Liver (tissue), 9 donors: Measurements from ENCODE around the gene CACFD1. TPM values are rescaled to one million over a fixed set of nuclear protein-coding genes. Genes with fewer than 3 reads are reported as not detected.

Source experiments
- DNase-seq: peaks from one replicate; pipeline ENCODE4 v3.0.0-alpha.2; 2017; ENCODE audit warnings: low spot score
- H3K27ac ChIP-seq, 2 donors: one replicate each; pipeline ENCODE4 v1.7.0; 2013; ENCODE audit warnings: inconsistent platforms in 2 of 2, low read length in 2 of 2, control low read depth in 1 of 2, low read depth in 1 of 2, mild to moderate bottlenecking in 1 of 2
- H3K27me3 ChIP-seq, 4 donors: one replicate each; pipeline versions ENCODE4 v1.6.1 to v1.7.0; 2013; ENCODE audit warnings: low read length in 3 of 4, inconsistent platforms in 1 of 4, mild to moderate bottlenecking in 1 of 4, moderate library complexity in 1 of 4; ENCODE audit not compliant: control insufficient read depth in 4 of 4, insufficient read depth in 4 of 4
- H3K36me3 ChIP-seq, 4 donors: one replicate each; pipeline versions ENCODE4 v1.6.1 to v1.7.0; 2013; ENCODE audit warnings: low read length in 3 of 4, mild to moderate bottlenecking in 3 of 4, low read depth in 1 of 4, moderate library complexity in 1 of 4; ENCODE audit not compliant: control insufficient read depth in 4 of 4, insufficient read depth in 3 of 4
- H3K4me1 ChIP-seq, 4 donors: one replicate each; pipeline versions ENCODE4 v1.6.1 to v1.7.0; 2013; ENCODE audit warnings: low read length in 3 of 4, mild to moderate bottlenecking in 3 of 4, moderate library complexity in 1 of 4; ENCODE audit not compliant: control insufficient read depth in 4 of 4, insufficient read depth in 4 of 4
- H3K4me3 ChIP-seq, 3 donors: one replicate each; pipeline versions ENCODE4 v1.6.1 to v1.7.0; 2013; ENCODE audit warnings: low read length in 3 of 3, control low read depth in 1 of 3, low read depth in 1 of 3, mild to moderate bottlenecking in 1 of 3
- H3K9ac ChIP-seq, 2 donors: one replicate each; pipeline ENCODE4 v1.7.0; 2013; ENCODE audit warnings: low read length in 2 of 2, mild to moderate bottlenecking in 2 of 2, moderate library complexity in 2 of 2, control low read depth in 1 of 2, low read depth in 1 of 2
- H3K9me3 ChIP-seq, 4 donors: one replicate each; pipeline versions ENCODE4 v1.6.1 to v1.7.0; 2013; ENCODE audit warnings: low read length in 3 of 4; ENCODE audit not compliant: control insufficient read depth in 4 of 4
- EGR1 ChIP-seq, 2 donors: IDR thresholded peaks; 2 replicates each; pipeline ENCODE4 v1.6.1; 2016 to 2018; ENCODE audit warnings: antibody characterized with exemption in 2 of 2, low read depth in 2 of 2
- FOXA1 ChIP-seq: IDR thresholded peaks from 2 replicates; pipeline ENCODE4 v1.6.1; 2016; ENCODE audit warnings: antibody characterized with exemption
- GABPA ChIP-seq, 2 donors: IDR thresholded peaks in 1 of 2; conservative IDR thresholded peaks in 1 of 2; 2 replicates each; pipeline ENCODE4 v1.6.1; 2016; ENCODE audit warnings: antibody characterized with exemption in 2 of 2, mild to moderate bottlenecking in 1 of 2, moderate library complexity in 1 of 2
- HNF4A ChIP-seq, 2 donors: conservative IDR thresholded peaks; 2 replicates each; pipeline ENCODE4 v1.6.1; 2016; ENCODE audit warnings: antibody characterized with exemption in 2 of 2, mild to moderate bottlenecking in 2 of 2
- HNF4G ChIP-seq: IDR thresholded peaks from 2 replicates; pipeline ENCODE4 v1.6.1; 2016; ENCODE audit warnings: antibody characterized with exemption
- JUND ChIP-seq, 2 donors: IDR thresholded peaks; 2 replicates each; pipeline ENCODE4 v1.6.1; 2016; ENCODE audit warnings: antibody characterized with exemption in 2 of 2
- NR2F2 ChIP-seq: IDR thresholded peaks from 2 replicates; pipeline ENCODE4 v1.6.1; 2016; ENCODE audit warnings: antibody characterized with exemption
- RAD21 ChIP-seq, 2 donors: IDR thresholded peaks; 2 replicates each; pipeline ENCODE4 v1.6.1; 2016; ENCODE audit warnings: antibody characterized with exemption in 2 of 2, mild to moderate bottlenecking in 2 of 2
- RXRA ChIP-seq, 2 donors: IDR thresholded peaks; 2 replicates each; pipeline ENCODE4 v1.6.1; 2017 to 2018; ENCODE audit warnings: antibody characterized with exemption in 2 of 2, mild to moderate bottlenecking in 1 of 2
- TAF1 ChIP-seq: conservative IDR thresholded peaks from 2 replicates; pipeline ENCODE4 v1.6.1; 2016; ENCODE audit warnings: antibody characterized with exemption, mild to moderate bottlenecking
- YY1 ChIP-seq: IDR thresholded peaks from 2 replicates; pipeline ENCODE4 v1.6.1; 2016; ENCODE audit warnings: antibody characterized with exemption, mild to moderate bottlenecking
- WGBS: extraction: QIAGEN DNeasy Blood & Tissue Kit; methylation state at CpG from one replicate; pipeline ENCODE4 v1.1.7; 2013; 5-methylcytosine and 5-hydroxymethylcytosine counted together
- polyA plus RNA-seq, 2 donors: library from polyadenylated mRNA; stranded (reverse) in 1 of 2; unstranded in 1 of 2; fragments of 200-250 nt in 1 of 2; fragments of >200 nt in 1 of 2; fragmentation: Nextera tagmentation in 1 of 2; extraction: Ambion mirVana in 1 of 2; gene quantifications; one replicate each; pipeline versions ENCODE4 v1.2.1 to v1.2.3, GENCODE V29; 2013 to 2015
- total RNA-seq, 2 donors: library from RNA; depleted of rRNA; stranded (reverse); fragments of >200 nt; gene quantifications; one replicate each; pipeline ENCODE4 v1.2.3, GENCODE V29; 2014
- TF ChIP-seq, protein P1 (sequence below): fragments of 150-350 bp; IDR thresholded peaks from 2 replicates; pipeline ENCODE4 v1.5.1; 2017; ENCODE audit warnings: improper control_type of control experiment, low read depth, low read length; ENCODE audit not compliant: missing input control
- TF ChIP-seq, protein P2 (sequence below): IDR thresholded peaks from 2 replicates; pipeline ENCODE4 v1.6.1; 2016; ENCODE audit warnings: antibody characterized with exemption
- TF ChIP-seq, protein P3 (sequence below): IDR thresholded peaks from 2 replicates; pipeline ENCODE4 v1.6.1; 2016; ENCODE audit warnings: antibody characterized with exemption
- TF ChIP-seq, protein P4 (sequence below): IDR thresholded peaks from 2 replicates; pipeline ENCODE4 v1.6.1; 2016; ENCODE audit warnings: antibody characterized with exemption
- TF ChIP-seq, protein P5 (sequence below): IDR thresholded peaks from 2 replicates; pipeline ENCODE4 v1.6.1; 2016; ENCODE audit warnings: antibody characterized with exemption, mild to moderate bottlenecking
- donor health status: healthy.
- donor health status: healthy.
- donor health status: healthy.
- donor health status: healthy.
- donor health status: healthy.

The CACFD1 gene
- total and polyA plus RNA-seq, 4 donors, result 10.1 to 34.5 (median 26.4) TPM

DNA sequence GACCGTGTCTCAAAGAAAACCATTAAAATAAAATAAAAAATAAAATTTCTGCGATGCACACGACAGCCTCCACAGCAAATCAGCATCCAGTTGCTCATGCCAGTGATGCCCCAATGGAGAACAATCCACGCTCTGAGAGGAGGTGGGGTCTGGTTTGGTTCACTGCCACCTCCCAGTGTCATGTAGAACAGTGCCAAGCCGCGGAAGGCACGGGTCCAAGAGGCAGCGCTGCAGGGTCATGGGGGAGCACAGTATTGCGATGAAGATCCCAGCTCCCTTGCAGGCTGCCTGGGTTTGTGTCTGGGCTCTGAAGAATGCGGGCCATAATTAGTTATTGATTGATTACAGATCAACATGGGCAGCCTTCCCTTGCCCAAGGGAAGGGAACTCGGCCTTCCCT, 6.1 kb upstream of the CACFD1 start:
- H3K4me1 ChIP-seq, result peaks cover 3 to 8% (median 5%) of the 10 kb centered on the region in 4 donors
- no peak overlapping the region for H3K9ac ChIP-seq
- H3K27me3 ChIP-seq, result no peaks in the 10 kb centered on the region
- H3K4me3 ChIP-seq, result no peak overlapping the region
- TF ChIP-seq RAD21 (IDR thresholded peaks at IDR 0.05), result no peak
- TF ChIP-seq, protein P1, sequence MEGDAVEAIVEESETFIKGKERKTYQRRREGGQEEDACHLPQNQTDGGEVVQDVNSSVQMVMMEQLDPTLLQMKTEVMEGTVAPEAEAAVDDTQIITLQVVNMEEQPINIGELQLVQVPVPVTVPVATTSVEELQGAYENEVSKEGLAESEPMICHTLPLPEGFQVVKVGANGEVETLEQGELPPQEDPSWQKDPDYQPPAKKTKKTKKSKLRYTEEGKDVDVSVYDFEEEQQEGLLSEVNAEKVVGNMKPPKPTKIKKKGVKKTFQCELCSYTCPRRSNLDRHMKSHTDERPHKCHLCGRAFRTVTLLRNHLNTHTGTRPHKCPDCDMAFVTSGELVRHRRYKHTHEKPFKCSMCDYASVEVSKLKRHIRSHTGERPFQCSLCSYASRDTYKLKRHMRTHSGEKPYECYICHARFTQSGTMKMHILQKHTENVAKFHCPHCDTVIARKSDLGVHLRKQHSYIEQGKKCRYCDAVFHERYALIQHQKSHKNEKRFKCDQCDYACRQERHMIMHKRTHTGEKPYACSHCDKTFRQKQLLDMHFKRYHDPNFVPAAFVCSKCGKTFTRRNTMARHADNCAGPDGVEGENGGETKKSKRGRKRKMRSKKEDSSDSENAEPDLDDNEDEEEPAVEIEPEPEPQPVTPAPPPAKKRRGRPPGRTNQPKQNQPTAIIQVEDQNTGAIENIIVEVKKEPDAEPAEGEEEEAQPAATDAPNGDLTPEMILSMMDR, result no peak
- no peak for TF ChIP-seq HNF4G
- TF ChIP-seq HNF4A (conservative IDR thresholded peaks at IDR 0.05), result no peak
- TF ChIP-seq GABPA (IDR thresholded peaks at IDR 0.05 in 1 of 2, conservative IDR thresholded peaks at IDR 0.05 in 1 of 2), result no peak
- no peak for TF ChIP-seq JUND (IDR thresholded peaks at IDR 0.05)
- TF ChIP-seq, protein P2, sequence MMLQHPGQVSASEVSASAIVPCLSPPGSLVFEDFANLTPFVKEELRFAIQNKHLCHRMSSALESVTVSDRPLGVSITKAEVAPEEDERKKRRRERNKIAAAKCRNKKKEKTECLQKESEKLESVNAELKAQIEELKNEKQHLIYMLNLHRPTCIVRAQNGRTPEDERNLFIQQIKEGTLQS, result no peak
- no peak for TF ChIP-seq RXRA (IDR thresholded peaks at IDR 0.05)
- TF ChIP-seq EGR1 (IDR thresholded peaks at IDR 0.05; ENCODE audit: low read depth in 2 of 2), result no peak
- no peak for TF ChIP-seq TAF1
- TF ChIP-seq, protein P3, sequence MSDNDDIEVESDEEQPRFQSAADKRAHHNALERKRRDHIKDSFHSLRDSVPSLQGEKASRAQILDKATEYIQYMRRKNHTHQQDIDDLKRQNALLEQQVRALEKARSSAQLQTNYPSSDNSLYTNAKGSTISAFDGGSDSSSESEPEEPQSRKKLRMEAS, result no peak
- TF ChIP-seq, protein P4, sequence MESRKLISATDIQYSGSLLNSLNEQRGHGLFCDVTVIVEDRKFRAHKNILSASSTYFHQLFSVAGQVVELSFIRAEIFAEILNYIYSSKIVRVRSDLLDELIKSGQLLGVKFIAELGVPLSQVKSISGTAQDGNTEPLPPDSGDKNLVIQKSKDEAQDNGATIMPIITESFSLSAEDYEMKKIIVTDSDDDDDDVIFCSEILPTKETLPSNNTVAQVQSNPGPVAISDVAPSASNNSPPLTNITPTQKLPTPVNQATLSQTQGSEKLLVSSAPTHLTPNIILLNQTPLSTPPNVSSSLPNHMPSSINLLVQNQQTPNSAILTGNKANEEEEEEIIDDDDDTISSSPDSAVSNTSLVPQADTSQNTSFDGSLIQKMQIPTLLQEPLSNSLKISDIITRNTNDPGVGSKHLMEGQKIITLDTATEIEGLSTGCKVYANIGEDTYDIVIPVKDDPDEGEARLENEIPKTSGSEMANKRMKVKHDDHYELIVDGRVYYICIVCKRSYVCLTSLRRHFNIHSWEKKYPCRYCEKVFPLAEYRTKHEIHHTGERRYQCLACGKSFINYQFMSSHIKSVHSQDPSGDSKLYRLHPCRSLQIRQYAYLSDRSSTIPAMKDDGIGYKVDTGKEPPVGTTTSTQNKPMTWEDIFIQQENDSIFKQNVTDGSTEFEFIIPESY, result no peak
- TF ChIP-seq FOXA1, result no peak
- TF ChIP-seq YY1, result no peak
- TF ChIP-seq NR2F2, result no peak
- TF ChIP-seq, protein P5, sequence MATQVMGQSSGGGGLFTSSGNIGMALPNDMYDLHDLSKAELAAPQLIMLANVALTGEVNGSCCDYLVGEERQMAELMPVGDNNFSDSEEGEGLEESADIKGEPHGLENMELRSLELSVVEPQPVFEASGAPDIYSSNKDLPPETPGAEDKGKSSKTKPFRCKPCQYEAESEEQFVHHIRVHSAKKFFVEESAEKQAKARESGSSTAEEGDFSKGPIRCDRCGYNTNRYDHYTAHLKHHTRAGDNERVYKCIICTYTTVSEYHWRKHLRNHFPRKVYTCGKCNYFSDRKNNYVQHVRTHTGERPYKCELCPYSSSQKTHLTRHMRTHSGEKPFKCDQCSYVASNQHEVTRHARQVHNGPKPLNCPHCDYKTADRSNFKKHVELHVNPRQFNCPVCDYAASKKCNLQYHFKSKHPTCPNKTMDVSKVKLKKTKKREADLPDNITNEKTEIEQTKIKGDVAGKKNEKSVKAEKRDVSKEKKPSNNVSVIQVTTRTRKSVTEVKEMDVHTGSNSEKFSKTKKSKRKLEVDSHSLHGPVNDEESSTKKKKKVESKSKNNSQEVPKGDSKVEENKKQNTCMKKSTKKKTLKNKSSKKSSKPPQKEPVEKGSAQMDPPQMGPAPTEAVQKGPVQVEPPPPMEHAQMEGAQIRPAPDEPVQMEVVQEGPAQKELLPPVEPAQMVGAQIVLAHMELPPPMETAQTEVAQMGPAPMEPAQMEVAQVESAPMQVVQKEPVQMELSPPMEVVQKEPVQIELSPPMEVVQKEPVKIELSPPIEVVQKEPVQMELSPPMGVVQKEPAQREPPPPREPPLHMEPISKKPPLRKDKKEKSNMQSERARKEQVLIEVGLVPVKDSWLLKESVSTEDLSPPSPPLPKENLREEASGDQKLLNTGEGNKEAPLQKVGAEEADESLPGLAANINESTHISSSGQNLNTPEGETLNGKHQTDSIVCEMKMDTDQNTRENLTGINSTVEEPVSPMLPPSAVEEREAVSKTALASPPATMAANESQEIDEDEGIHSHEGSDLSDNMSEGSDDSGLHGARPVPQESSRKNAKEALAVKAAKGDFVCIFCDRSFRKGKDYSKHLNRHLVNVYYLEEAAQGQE, result no peak
- no peaks in the 10 kb centered on the region for H3K9me3 ChIP-seq
- 87% methylated on average over 11 of the region's 11 CpGs for WGBS
- H3K36me3 ChIP-seq, result no peaks in the 10 kb centered on the region
- DNase-seq, result no peak
- no peak overlapping the region for H3K27ac ChIP-seq

DNA sequence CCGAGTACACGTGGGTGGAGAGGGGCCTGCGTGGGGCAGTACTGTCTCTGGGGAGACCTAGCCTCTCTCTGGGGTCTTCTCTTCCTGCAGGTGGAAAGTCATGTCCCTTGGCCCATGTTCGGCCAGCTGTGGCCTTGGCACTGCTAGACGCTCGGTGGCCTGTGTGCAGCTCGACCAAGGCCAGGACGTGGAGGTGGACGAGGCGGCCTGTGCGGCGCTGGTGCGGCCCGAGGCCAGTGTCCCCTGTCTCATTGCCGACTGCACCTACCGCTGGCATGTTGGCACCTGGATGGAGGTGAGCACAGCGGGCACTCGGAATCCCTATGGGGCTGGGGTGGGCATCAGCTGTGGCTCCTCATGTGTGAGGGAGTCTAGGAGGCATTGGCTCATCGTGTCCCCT, 5.5 kb upstream of the CACFD1 start:
- Histone ChIP-seq H3K27me3 (no peaks in the 10 kb centered on the region), H3K27ac (no peak overlapping the region), H3K4me3 (no peak overlapping the region), H3K36me3 (no peaks in the 10 kb centered on the region), H3K9ac (no peak overlapping the region), H3K9me3 (no peaks in the 10 kb centered on the region), H3K4me1 (peaks cover 3 to 9% (median 5%) of the 10 kb centered on the region in 4 donors)
- no peak for DNase-seq
- 91% methylated on average over 19 of the region's 19 CpGs for WGBS
- TF ChIP-seq, protein P4, result no peak
- TF ChIP-seq HNF4G, result no peak
